HEK293 (cell line): Measurements from ENCODE around the gene RPAP3.

Source experiments
- CTCF ChIA-PET: fragments of 350-600 bp; formaldehyde crosslinking; extraction: SDS; loops from one replicate; lab custom pipeline; 2021; ENCODE audit warnings: antibody characterized with exemption; lab: Yijun Ruan, JAX
- POLR2A ChIA-PET: fragments of 300-600 bp; formaldehyde crosslinking; extraction: SDS; loops from one replicate; lab custom pipeline; 2020; ENCODE audit warnings: antibody characterized with exemption, inconsistent platforms; lab: Yijun Ruan, JAX
- H3K27ac ChIP-seq: fragments of 200-500 bp; sonication (Bioruptor generic); 2 replicates; pipeline ENCODE4 v1.5.1; 2014; ENCODE audit warnings: low read depth, low read length, control low read depth, inconsistent platforms; ENCODE audit errors: extremely low read depth
- H3K36me3 ChIP-seq, 2 experiments: fragments of 200-500 bp in 1 of 2; sonication (Bioruptor generic) in 1 of 2; 1 replicate in 1 of 2; 2 replicates in 1 of 2; pipeline ENCODE4 v1.5.1; 2014 to 2017; ENCODE audit warnings: inconsistent platforms in 2 of 2, low read length in 2 of 2; ENCODE audit not compliant: control insufficient read depth in 2 of 2, insufficient read depth in 1 of 2
- H3K4me1 ChIP-seq: fragments of 200-500 bp; sonication (Bioruptor generic); 2 replicates; pipeline ENCODE4 v1.5.1; 2014; ENCODE audit warnings: mild to moderate bottlenecking, low read length, inconsistent platforms; ENCODE audit not compliant: control insufficient read depth, insufficient read depth
- H3K4me3 ChIP-seq: 2 replicates; pipeline ENCODE4 v1.5.1; 2011; ENCODE audit warnings: low read depth, mild to moderate bottlenecking, control low read depth, low read length, moderate library complexity
- H3K9me3 ChIP-seq: fragments of 200-500 bp; sonication (Bioruptor generic); 2 replicates; pipeline ENCODE4 v1.5.1; 2014; ENCODE audit warnings: low read depth, low read length, inconsistent platforms; ENCODE audit not compliant: control insufficient read depth, insufficient read depth
- GFI1B ChIP-seq: fragments of 450-650 bp; formaldehyde crosslinking; IDR thresholded peaks from 2 replicates; pipeline ENCODE4 v1.5.1; 2016; ENCODE audit warnings: missing biosample characterization, missing genetic modification characterization
- GLI2 ChIP-seq: fragments of 450-650 bp; formaldehyde crosslinking; IDR thresholded peaks from 2 replicates; pipeline ENCODE4; 2017; ENCODE audit warnings: missing biosample characterization, missing genetic modification characterization, low read depth, borderline replicate concordance
- KLF17 ChIP-seq: fragments of 450-650 bp; formaldehyde crosslinking; IDR thresholded peaks from 2 replicates; pipeline ENCODE4 v1.5.1; 2016; ENCODE audit warnings: missing biosample characterization, missing genetic modification characterization
- KLF9 ChIP-seq: fragments of 450-650 bp; formaldehyde crosslinking; IDR thresholded peaks from 2 replicates; pipeline ENCODE4 v1.5.1; 2016; ENCODE audit warnings: missing biosample characterization, missing genetic modification characterization, low read depth
- ZIC2 ChIP-seq: fragments of 450-650 bp; formaldehyde crosslinking; IDR thresholded peaks from 2 replicates; pipeline ENCODE4 v1.5.1; 2016; ENCODE audit warnings: missing biosample characterization, missing genetic modification characterization
- ZNF121 ChIP-seq: fragments of 450-650 bp; formaldehyde crosslinking; IDR thresholded peaks from 2 replicates; pipeline ENCODE4 v1.5.1; 2016; ENCODE audit warnings: missing biosample characterization, missing genetic modification characterization
- ZNF174 ChIP-seq: fragments of 450-650 bp; formaldehyde crosslinking; IDR thresholded peaks from 2 replicates; pipeline ENCODE4 v1.5.0; 2017; ENCODE audit warnings: missing biosample characterization, mild to moderate bottlenecking, missing genetic modification characterization
- ZNF202 ChIP-seq: fragments of 450-650 bp; formaldehyde crosslinking; IDR thresholded peaks from 2 replicates; pipeline ENCODE4 v1.5.1; 2016; ENCODE audit warnings: missing biosample characterization, missing genetic modification characterization, borderline replicate concordance
- ZNF248 ChIP-seq: fragments of 450-650 bp; formaldehyde crosslinking; IDR thresholded peaks from 2 replicates; pipeline ENCODE4 v1.5.1; 2017; ENCODE audit warnings: missing biosample characterization, missing genetic modification characterization
- ZNF335 ChIP-seq: fragments of 450-650 bp; formaldehyde crosslinking; conservative IDR thresholded peaks from 2 replicates; pipeline ENCODE4 v1.5.1; 2016; ENCODE audit warnings: missing biosample characterization, missing genetic modification characterization
- ZNF48 ChIP-seq: fragments of 450-650 bp; formaldehyde crosslinking; IDR thresholded peaks from 2 replicates; pipeline ENCODE4 v1.5.1; 2016; ENCODE audit warnings: missing biosample characterization, missing genetic modification characterization
- ZNF510 ChIP-seq: fragments of 450-650 bp; formaldehyde crosslinking; IDR thresholded peaks from 2 replicates; pipeline ENCODE4 v1.5.1; 2018; ENCODE audit warnings: mild to moderate bottlenecking, missing genetic modification characterization, missing biosample characterization; ENCODE audit not compliant: insufficient replicate concordance
- ZNF645 ChIP-seq: fragments of 450-650 bp; formaldehyde crosslinking; IDR thresholded peaks from 2 replicates; pipeline ENCODE4; 2016; ENCODE audit warnings: missing biosample characterization, missing genetic modification characterization
- ZNF677 ChIP-seq: fragments of 450-650 bp; IDR thresholded peaks from 2 replicates; pipeline ENCODE4 v1.5.0; 2018; ENCODE audit warnings: missing biosample characterization, mild to moderate bottlenecking, missing genetic modification characterization, moderate library complexity
- ZSCAN30 ChIP-seq: fragments of 450-650 bp; IDR thresholded peaks from 2 replicates; pipeline ENCODE4 v1.5.1; 2018; ENCODE audit warnings: missing biosample characterization, mild to moderate bottlenecking, missing genetic modification characterization, moderate library complexity
- TF ChIP-seq, protein P1 (sequence below): fragments of 450-650 bp; formaldehyde crosslinking; conservative IDR thresholded peaks from 2 replicates; pipeline ENCODE4 v1.5.1; 2016; ENCODE audit warnings: low read depth, missing biosample characterization, missing genetic modification characterization
- TF ChIP-seq, protein P2 (sequence below): fragments of 450-650 bp; formaldehyde crosslinking; IDR thresholded peaks from 2 replicates; pipeline ENCODE4 v1.5.1; 2016; ENCODE audit warnings: missing biosample characterization, missing genetic modification characterization

RPAP3 gene

GRCh38 chr12:47733142-47733541 is 27.3 kb upstream of the RPAP3 start:
- Histone ChIP-seq H3K4me3 (no peak overlapping the region), H3K9me3 (no peaks in the 10 kb centered on the region), H3K36me3 (no peaks in the 10 kb centered on the region), H3K4me1 (no peaks in the 10 kb centered on the region), H3K27ac (no peak overlapping the region)
- ChIA-PET POLR2A (no interaction called here), CTCF (interaction anchor here (0.8 to 22.5 kb wide), 9 partner anchors 9 to 105 kb away, joined by 3 to 784 read pairs (median 6); partner anchors contain the start of genes RPAP3 and SLC48A1)
- no peak for TF ChIP-seq ZSCAN30 (tag by site-specific recombination)
- TF ChIP-seq, protein P1, sequence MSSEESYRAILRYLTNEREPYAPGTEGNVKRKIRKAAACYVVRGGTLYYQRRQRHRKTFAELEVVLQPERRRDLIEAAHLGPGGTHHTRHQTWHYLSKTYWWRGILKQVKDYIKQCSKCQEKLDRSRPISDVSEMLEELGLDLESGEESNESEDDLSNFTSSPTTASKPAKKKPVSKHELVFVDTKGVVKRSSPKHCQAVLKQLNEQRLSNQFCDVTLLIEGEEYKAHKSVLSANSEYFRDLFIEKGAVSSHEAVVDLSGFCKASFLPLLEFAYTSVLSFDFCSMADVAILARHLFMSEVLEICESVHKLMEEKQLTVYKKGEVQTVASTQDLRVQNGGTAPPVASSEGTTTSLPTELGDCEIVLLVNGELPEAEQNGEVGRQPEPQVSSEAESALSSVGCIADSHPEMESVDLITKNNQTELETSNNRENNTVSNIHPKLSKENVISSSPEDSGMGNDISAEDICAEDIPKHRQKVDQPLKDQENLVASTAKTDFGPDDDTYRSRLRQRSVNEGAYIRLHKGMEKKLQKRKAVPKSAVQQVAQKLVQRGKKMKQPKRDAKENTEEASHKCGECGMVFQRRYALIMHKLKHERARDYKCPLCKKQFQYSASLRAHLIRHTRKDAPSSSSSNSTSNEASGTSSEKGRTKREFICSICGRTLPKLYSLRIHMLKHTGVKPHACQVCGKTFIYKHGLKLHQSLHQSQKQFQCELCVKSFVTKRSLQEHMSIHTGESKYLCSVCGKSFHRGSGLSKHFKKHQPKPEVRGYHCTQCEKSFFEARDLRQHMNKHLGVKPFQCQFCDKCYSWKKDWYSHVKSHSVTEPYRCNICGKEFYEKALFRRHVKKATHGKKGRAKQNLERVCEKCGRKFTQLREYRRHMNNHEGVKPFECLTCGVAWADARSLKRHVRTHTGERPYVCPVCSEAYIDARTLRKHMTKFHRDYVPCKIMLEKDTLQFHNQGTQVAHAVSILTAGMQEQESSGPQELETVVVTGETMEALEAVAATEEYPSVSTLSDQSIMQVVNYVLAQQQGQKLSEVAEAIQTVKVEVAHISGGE (tag by site-specific recombination) = no peak
- no peak for TF ChIP-seq ZNF48
- no peak for TF ChIP-seq ZNF248
- TF ChIP-seq GLI2 (tag by site-specific recombination) = no peak
- no peak for TF ChIP-seq ZNF677
- no peak for TF ChIP-seq KLF17 (tag by site-specific recombination)
- TF ChIP-seq, protein P2, sequence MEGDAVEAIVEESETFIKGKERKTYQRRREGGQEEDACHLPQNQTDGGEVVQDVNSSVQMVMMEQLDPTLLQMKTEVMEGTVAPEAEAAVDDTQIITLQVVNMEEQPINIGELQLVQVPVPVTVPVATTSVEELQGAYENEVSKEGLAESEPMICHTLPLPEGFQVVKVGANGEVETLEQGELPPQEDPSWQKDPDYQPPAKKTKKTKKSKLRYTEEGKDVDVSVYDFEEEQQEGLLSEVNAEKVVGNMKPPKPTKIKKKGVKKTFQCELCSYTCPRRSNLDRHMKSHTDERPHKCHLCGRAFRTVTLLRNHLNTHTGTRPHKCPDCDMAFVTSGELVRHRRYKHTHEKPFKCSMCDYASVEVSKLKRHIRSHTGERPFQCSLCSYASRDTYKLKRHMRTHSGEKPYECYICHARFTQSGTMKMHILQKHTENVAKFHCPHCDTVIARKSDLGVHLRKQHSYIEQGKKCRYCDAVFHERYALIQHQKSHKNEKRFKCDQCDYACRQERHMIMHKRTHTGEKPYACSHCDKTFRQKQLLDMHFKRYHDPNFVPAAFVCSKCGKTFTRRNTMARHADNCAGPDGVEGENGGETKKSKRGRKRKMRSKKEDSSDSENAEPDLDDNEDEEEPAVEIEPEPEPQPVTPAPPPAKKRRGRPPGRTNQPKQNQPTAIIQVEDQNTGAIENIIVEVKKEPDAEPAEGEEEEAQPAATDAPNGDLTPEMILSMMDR (tag by site-specific recombination) = no peak
- TF ChIP-seq ZNF121 = no peak
- no peak for TF ChIP-seq ZNF202 (tag by site-specific recombination)
- no peak for TF ChIP-seq GFI1B (tag by site-specific recombination)
- no peak for TF ChIP-seq ZNF645 (tag by site-specific recombination)
- TF ChIP-seq KLF9 (tag by site-specific recombination) = no peak
- TF ChIP-seq ZNF335 (tag by site-specific recombination) = no peak
- no peak for TF ChIP-seq ZNF174 (tag by site-specific recombination)

GRCh38 chr12:47732504-47732903 is 26.7 kb upstream of the RPAP3 start:
- H3K27ac ChIP-seq = no peak overlapping the region
- H3K36me3 ChIP-seq = no peaks in the 10 kb centered on the region
- no peak overlapping the region for H3K4me3 ChIP-seq
- H3K4me1 ChIP-seq = no peaks in the 10 kb centered on the region
- CTCF ChIA-PET = interaction anchor here (0.8 to 22.5 kb wide), 7 partner anchors 9 to 106 kb away, joined by 3 to 784 read pairs (median 9); partner anchors contain the start of gene SLC48A1
- TF ChIP-seq ZIC2 (tag by site-specific recombination) (peak; percentile 35; the same call in 1 of the 2 replicates), ZNF510 (tag by site-specific recombination) (no peak)
- POLR2A ChIA-PET = no interaction called here
- no peaks in the 10 kb centered on the region for H3K9me3 ChIP-seq
